Stimulated activated effector memory CD8-positive, alpha-beta T cell treated with anti-CD3 and anti-CD28 coated beads, Interleukin-12 subunit alpha, Interleukin-12 subunit beta, amount 100 ng/mL, for 72 hours (primary cell): ENCODE measurements around the gene GOLGA6L24.
"Not testable (repeated sequence)": the region's sequence is repeated elsewhere in the genome, so short reads cannot be mapped to it uniquely, and the experiment has no call there.

ENCODE experiments used
- ATAC-seq: fragments of 150-1000 bp; cut with Tn5 transposase; 2 replicates; pipeline ENCODE4 v1.10.0; 2021
- DNase-seq, 2 donors: peaks; one replicate each; pipeline ENCODE4 v3.0.0; 2021 to 2022; ENCODE audit warnings: low spot score in 2 of 2
- H3K27ac Mint-ChIP-seq: one replicate; pipeline ENCODE4 v1.8.0; 2022; ENCODE audit warnings: mild to moderate bottlenecking, mixed read lengths
- H3K36me3 Mint-ChIP-seq: one replicate; pipeline ENCODE4 v1.8.0; 2022; ENCODE audit warnings: mild to moderate bottlenecking, mixed read lengths
- H3K4me1 Mint-ChIP-seq: one replicate; pipeline ENCODE4 v1.8.0; 2022; ENCODE audit warnings: mixed read lengths
- H3K4me3 Mint-ChIP-seq: one replicate; pipeline ENCODE4 v1.8.0; 2022; ENCODE audit warnings: mild to moderate bottlenecking, mixed read lengths
- H3K9me3 Mint-ChIP-seq: one replicate; pipeline ENCODE4 v1.8.0; 2022; ENCODE audit warnings: mixed read lengths

Gene GOLGA6L24, protein sequence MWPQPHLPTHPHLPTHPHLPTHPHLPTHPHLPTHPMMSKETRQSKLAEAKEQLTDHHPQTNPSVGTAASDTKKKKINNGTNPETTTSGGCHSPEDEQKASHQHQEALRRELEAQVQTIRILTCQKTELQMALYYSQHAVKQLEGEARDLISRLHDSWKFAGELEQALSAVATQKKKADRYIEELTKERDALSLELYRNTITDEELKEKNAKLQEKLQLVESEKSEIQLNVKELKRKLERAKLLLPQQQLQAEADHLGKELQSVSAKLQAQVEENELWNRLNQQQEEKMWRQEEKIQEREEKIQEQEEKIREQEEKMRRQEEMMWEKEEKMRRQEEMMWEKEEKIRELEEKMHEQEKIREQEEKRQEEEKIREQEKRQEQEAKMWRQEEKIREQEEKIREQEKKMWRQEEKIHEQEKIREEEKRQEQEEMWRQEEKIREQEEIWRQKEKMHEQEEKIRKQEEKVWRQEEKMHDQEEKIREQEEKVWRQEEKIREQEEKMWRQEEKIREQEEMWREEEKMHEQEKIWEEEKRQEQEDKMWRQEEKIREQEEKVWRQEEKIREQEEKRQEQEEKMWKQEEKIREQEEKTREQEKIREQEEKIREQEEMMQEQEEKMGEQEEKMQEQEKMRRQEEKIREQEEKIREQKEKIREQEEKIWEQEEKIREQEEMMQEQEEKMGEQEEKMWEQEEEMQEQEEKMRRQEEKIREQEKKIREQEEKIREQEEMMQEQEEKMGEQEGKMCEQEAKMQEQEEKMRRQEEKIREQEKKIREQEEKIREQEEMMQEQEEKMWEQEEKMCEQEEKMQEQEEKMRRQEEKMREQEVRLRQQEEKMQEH

DNA sequence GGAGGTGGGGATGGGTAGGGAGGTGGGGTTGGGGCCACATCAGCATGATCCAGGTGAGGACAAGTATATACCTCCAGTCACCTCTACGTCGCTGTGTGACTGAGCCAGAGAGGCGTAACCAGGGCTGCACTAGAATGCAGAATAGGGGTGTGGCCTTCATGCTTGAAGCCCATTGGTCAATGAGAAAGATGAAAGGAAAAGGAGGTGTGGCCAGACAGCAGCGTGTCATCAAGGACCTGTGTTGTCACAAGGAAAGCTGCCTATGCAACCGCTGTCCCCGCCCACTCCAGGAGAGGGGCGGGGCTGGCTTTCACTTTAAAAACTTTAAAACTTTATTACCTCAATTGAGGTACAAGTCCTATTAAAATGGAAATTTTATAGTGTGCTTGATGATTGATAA lies at the start of gene GOLGA6L24:
Gene GOLGA6L24, minus strand, starts transcription at position 101 of the 400 bp plus-strand sequence. Its CDS starts 61 bp downstream, at position 40.
- ATAC-seq, H3K27ac Mint-ChIP-seq, H3K4me1 Mint-ChIP-seq, H3K4me3 Mint-ChIP-seq, H3K9me3 Mint-ChIP-seq, DNase-seq, H3K36me3 Mint-ChIP-seq: not testable (repeated sequence)

DNA sequence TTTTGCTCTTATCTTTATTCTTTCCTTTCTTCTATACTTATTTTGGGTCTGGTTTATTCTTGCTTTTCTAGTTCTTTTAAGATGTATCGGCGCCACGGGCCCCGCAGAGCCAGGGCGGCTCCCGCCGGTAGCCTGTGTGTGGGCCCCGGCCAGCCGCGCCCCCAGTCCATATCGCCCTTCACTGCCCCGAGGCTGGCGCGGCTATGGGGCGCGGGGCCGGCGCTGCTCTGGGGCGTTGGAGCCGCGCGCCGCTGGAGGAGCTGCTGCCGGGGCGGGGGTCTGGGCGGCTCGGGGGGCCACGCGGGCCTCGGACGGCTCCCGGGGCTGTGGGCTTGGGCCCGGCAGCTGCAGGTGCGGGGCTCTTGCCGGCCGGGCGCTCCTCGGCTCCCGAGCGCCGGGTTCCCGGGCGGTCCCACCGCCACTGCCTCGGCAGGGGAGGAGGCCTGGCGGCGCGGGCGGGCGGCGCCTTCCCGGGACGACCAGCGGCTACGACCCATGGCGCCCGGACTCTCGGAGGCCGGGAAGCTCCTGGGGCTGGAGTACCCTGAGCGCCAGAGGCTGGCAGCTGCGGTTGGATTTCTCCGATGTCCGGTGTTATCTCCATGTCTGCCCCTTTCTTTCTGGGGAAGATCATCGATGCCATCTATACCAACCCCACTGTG lies 45.0 kb upstream of the GOLGA6L24 start:
- H3K27ac Mint-ChIP-seq, H3K4me3 Mint-ChIP-seq, H3K36me3 Mint-ChIP-seq, H3K9me3 Mint-ChIP-seq, H3K4me1 Mint-ChIP-seq, DNase-seq: not testable (repeated sequence)
- peak; percentile 32 for ATAC-seq

DNA sequence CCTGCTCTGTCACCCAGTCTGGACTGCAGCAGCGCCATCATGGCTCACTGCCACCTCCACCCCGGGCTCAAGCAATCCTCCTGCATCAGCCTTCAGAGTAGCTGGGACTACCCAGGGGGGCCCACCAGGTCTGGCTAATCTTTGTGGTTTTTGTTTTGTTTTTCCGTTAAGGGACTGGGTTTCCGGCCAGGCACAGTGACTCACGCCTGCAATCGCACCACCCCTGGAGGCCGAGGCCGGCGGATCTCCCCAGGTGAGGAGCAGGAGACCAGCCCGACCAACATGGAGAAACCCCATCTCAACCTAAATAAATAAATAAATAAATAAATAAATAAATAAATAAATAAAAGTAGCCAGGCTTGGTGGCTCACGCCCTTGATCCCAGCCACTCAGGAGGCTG lies 38.1 kb upstream of the GOLGA6L24 start:
- not testable (repeated sequence) for H3K4me3 Mint-ChIP-seq, ATAC-seq, H3K4me1 Mint-ChIP-seq, H3K36me3 Mint-ChIP-seq, DNase-seq, H3K27ac Mint-ChIP-seq, H3K9me3 Mint-ChIP-seq

DNA sequence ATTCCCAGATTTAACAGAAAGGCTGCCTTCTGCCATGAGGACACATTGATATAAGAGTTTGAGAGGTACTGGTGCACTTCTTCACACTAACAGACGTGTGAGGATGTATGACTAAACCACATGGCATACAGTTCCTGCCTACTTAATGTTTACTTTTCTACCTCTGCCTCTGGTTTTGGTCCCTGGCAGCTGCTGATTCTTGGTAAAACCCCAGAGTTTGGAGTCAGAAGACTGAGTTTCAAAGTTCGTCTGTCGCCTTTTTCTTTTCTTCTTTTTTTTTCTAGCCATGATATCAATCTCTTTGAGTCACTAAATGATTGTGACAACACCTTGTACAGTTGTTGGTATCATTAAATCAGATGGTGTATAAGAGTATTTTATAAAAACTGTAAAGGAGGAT lies 22.2 kb upstream of the GOLGA6L24 start:
- not testable (repeated sequence) for H3K4me3 Mint-ChIP-seq, H3K36me3 Mint-ChIP-seq, ATAC-seq, H3K27ac Mint-ChIP-seq, DNase-seq, H3K9me3 Mint-ChIP-seq, H3K4me1 Mint-ChIP-seq

DNA sequence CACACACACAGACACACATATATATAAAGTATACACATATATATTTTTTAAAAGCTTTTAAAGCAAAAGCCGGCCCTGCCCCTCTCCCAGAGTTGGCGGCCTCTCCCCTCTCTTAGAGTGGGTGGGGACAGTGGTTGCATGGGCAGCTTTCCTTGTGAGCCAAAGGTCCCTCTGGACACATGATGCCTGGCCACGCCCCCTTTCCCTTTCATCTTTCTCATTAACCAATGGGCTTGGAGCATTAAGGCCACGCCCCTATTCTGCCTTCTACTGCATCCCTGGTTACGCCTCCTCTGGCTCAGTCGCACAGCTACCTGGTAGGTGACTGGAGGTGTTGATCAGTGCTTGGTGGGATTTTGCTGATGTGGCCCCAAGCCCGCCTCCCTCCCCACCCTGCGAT lies 20.5 kb upstream of the GOLGA6L24 start, which contains the start of gene GOLGA8F:
Gene GOLGA8F, plus strand, starts transcription at position 301 of the 400 bp plus-strand sequence. Its CDS starts 98 bp downstream, at position 399.
- H3K36me3 Mint-ChIP-seq, H3K27ac Mint-ChIP-seq, DNase-seq, H3K9me3 Mint-ChIP-seq, H3K4me3 Mint-ChIP-seq, ATAC-seq, H3K4me1 Mint-ChIP-seq: not testable (repeated sequence)

DNA sequence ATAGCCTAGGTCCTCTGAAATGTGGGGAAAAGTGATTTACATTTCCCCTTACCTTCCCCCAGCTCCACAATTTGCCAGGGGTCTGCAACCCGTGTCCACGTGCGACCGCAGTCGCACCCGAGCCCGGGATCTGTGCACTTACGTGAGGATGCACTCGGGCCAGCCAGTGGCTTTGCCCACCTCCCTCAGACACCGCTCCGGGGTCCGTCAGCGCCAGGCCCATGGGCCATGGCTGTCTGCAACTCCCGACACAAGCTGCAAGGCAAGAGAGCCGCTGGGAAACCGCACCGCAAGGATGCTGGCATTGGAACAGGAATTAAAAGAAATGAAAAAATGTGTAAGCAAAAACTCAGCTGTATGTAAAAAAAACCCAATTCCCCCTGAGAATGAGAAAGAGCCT lies 7.6 kb upstream of the GOLGA6L24 start:
- H3K4me1 Mint-ChIP-seq, DNase-seq, H3K9me3 Mint-ChIP-seq, H3K27ac Mint-ChIP-seq, ATAC-seq, H3K4me3 Mint-ChIP-seq, H3K36me3 Mint-ChIP-seq: not testable (repeated sequence)

DNA sequence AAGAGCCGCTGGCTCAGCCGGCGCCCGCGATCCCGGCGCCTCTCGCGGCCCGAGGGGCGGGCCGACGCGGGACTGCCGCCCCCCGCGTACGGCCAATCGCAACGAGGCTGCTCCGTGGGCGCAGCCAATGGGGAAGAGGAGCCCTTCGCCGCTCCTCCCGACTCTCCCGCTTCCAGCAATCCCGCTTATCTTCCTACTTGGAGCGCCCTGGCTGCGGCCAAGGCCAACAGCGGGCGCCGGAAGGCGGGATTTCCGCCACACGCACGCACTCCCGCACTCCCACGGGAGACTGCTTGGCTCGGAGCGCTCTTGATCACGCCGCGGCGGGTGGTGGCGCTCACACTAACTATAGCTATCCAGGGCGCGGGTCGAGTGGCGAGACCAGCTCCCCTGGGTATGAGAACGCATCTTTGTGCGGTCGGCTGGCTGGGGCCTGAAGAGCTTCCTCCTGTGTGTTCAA lies 35.7 kb downstream of the GOLGA6L24 start, which contains the start of gene HERC2:
Gene HERC2, minus strand, starts transcription at position 51 of the 460 bp plus-strand sequence. CDS start 746 bp downstream, outside the sequence.
- DNase-seq, H3K9me3 Mint-ChIP-seq, H3K36me3 Mint-ChIP-seq, H3K4me1 Mint-ChIP-seq, ATAC-seq: not testable (repeated sequence)
- Mint-ChIP-seq H3K4me3 (peak within 1 kb of the TSS; percentile 89), H3K27ac (peak within 1 kb of the TSS; percentile 89)

DNA sequence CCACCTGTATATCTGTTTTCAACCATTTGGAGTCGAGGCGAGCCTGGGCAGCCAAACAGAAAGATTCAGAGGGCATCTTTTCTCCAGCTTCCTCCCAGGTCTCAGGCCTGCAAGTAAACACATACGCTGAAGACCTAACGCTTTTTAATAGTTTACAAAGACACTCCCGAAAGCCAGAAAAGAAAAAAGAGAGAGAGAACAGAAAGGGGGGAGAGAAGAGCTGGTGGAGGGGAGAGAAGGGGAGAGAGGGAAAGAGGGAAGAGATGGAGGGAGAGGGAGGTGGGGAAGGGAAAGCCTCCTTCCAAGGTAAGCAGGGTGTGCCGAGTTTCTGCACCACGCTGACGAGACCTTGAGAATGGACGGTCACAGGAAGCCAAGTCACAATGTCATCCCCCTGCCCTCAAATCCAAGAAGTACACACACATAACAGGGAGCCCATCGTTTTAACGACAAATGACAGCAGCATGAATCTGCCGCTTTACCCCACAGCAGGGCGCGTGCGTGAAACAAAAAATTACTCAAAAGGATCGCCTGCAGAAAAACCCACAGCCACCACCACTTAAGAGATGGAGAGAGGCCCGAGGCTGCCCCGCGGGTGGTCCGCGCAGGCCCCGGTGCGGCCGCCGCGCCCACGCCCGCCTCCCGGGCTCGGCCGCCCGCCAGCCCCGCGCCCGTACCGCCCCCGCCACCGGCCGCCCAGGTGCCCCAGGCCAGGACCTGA lies 36.4 kb downstream of the GOLGA6L24 start:
- Mint-ChIP-seq H3K36me3 (peaks cover 13% of the 10 kb centered on the region), H3K4me3 (peak overlapping the region; percentile 89), H3K27ac (peak overlapping the region; percentile 89)
- peak; percentile 4 to 66 for DNase-seq
- not testable (repeated sequence) for H3K4me1 Mint-ChIP-seq, H3K9me3 Mint-ChIP-seq, ATAC-seq

DNA sequence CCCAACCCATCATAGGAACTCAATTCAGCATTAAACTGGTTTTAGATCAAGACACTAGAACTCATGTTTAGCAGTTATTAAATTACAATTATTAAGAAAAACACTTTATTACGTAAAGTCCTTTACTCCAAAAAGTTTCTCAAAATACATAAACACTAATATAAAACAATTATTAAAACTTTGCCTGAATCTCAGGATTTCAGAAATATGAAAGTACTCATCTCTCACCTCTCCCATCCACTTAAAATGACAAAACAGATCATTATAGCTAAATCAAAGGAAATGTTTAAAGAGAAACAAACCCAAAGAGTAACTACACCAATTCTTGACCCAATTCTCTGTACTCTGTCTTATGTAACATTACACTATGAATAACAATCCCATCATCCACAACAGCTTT lies 38.2 kb downstream of the GOLGA6L24 start:
- H3K36me3 Mint-ChIP-seq = peaks cover 22% of the 10 kb centered on the region
- H3K27ac Mint-ChIP-seq, H3K4me3 Mint-ChIP-seq, H3K4me1 Mint-ChIP-seq, H3K9me3 Mint-ChIP-seq, DNase-seq, ATAC-seq: not testable (repeated sequence)

DNA sequence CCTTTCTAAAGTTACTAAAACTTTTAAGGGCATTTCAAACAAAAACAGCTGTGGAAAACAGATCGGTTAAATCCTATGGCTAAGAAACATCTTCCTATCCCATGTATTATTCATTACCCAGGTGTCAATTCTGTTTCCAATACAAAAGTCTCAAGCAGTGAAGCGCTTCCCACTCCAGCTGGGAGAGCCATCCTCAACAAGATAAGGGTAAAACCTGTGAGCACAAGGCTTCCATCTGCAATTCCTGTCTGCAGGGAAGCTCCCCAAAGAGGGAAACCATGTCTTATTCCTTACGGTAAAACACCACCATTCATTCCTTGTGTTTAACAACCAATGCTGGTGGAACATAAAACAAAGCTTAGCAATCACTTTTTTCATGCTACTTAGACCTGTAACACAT lies 39.1 kb downstream of the GOLGA6L24 start:
- H3K4me3 Mint-ChIP-seq, H3K27ac Mint-ChIP-seq, DNase-seq, H3K4me1 Mint-ChIP-seq, H3K9me3 Mint-ChIP-seq, ATAC-seq: not testable (repeated sequence)
- H3K36me3 Mint-ChIP-seq = peaks cover 27% of the 10 kb centered on the region

DNA sequence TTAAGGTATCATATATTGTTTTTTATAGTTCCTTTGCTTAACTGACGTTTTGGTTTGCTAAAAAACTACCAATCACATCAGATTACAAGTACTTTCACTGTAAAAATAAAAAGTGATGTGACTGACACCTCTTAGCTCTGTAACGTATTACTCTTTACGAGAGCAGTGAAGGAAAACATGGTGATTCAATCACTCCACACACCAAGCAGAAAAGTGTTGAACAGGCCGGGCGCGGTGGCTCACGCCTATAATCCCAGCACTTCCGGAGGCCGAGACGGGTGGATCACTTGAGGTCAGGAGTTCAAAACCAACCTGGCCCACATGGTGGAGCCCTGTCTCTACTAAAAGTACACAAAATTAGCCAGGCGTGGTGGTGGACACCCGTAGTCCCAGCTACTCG lies 39.8 kb downstream of the GOLGA6L24 start:
- not testable (repeated sequence) for H3K4me1 Mint-ChIP-seq, DNase-seq, H3K4me3 Mint-ChIP-seq, H3K9me3 Mint-ChIP-seq, ATAC-seq, H3K27ac Mint-ChIP-seq
- peaks cover 32% of the 10 kb centered on the region for H3K36me3 Mint-ChIP-seq

DNA sequence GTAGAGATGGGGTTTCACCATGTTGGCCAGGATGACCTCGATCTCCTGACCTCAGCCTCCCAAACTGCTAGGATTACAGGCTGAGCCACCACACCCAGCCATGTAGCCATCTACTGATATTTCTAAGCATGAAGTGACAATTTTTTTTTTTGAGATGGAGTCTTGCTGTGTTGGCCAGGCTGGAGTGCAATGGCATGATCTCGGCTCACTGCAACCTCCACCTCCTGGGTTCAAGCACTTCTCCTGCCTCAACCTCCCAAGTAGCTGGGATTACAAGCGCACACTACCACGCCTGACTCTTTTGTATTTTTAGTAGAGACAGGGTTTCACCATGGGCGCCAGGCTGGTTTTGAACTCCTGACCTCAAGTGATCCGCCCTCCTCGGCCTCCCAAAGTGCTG lies 40.9 kb downstream of the GOLGA6L24 start:
- not testable (repeated sequence) for DNase-seq, H3K27ac Mint-ChIP-seq, ATAC-seq, H3K4me1 Mint-ChIP-seq, H3K4me3 Mint-ChIP-seq, H3K9me3 Mint-ChIP-seq
- H3K36me3 Mint-ChIP-seq = peaks cover 32% of the 10 kb centered on the region

DNA sequence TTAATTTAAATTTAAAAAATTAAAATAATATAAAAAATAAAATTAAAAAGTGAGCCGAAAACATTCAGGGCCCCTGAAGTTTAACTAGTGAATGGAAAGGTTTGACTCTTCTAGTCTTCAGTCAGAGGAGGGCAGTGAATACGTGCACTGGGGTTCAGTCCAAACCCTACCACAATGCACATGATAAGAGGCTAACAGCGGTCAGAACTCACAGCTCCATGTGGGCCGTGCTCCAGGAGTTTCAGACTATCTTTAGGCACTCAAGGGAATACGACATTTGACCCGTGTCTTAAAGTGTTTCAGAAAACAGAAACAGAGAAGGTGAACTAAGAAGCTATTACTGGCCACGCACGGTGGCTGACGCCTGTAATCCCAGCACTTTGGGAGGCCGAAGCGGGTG lies 47.4 kb downstream of the GOLGA6L24 start:
- H3K27ac Mint-ChIP-seq, DNase-seq, H3K4me3 Mint-ChIP-seq, H3K4me1 Mint-ChIP-seq, H3K9me3 Mint-ChIP-seq, ATAC-seq: not testable (repeated sequence)
- H3K36me3 Mint-ChIP-seq = peaks cover 21% of the 10 kb centered on the region

DNA sequence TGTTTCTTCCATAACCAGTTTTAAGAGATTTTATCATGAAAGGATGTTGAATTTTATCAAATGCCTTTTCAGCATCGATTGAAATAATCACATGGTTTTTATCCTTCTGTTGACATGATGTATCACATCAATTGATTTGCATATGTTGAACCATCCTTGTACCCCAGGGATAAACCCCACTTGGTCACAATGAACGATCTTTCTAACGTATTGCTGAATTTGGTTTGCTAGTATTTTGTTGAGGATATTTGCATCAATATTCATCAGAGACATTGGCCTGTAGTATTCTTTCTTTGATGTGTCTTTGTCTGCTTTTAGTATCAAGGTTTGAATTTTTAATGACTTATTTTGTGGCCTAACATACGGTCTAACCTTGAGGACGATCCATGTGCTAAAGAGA lies 49.2 kb downstream of the GOLGA6L24 start:
- not testable (repeated sequence) for H3K4me1 Mint-ChIP-seq, ATAC-seq, H3K4me3 Mint-ChIP-seq, H3K27ac Mint-ChIP-seq, H3K9me3 Mint-ChIP-seq, DNase-seq
- peaks cover 15% of the 10 kb centered on the region for H3K36me3 Mint-ChIP-seq
